ENCODE data around the gene ACAT1. TPM values are rescaled to one million over a fixed set of nuclear protein-coding genes. Genes with fewer than 3 reads are reported as not detected.

Gene ACAT1
- total RNA-seq, 1 experiment from 2014 or later = 97.5 TPM

- H3K36me3 ChIP-seq (ENCODE audit: control insufficient read depth, insufficient read depth, low read length) = peaks cover 29% of the 10 kb centered on the region
- TF ChIP-seq REST (IDR thresholded peaks at IDR 0.05; ENCODE audit: insufficient read depth in 1 of 2, low read depth in 2 of 2, low read length in 1 of 2) = no peak
- TF ChIP-seq SIN3A (IDR thresholded peaks at IDR 0.05; ENCODE audit: borderline replicate concordance, insufficient read depth, low read depth, low read length) = no peak
- TF ChIP-seq TCF7L2 (IDR thresholded peaks at IDR 0.05; ENCODE audit: low read depth, low read length) = no peak
- no peak for TF ChIP-seq POLR2AphosphoS5 (IDR thresholded peaks at IDR 0.05; ENCODE audit: low read depth, low read length)
- TF ChIP-seq CTCF (IDR thresholded peaks at IDR 0.05) = no peak
- in situ Hi-C loops (cut with HindIII; ENCODE audit: low pct_unique_long_range_greater_than_20kb, low sequenced_read_pairs) = no loop called here
- POLR2A ChIA-PET = no interaction called here
- no peak for DNase-seq (ENCODE audit: low read depth, low spot score)
- peaks cover 12% of the 10 kb centered on the region; the same call in 1 of the 2 replicates for H3K4me1 ChIP-seq (ENCODE audit: control insufficient read depth, insufficient read depth, low read length)
- BruUV-seq (replicated peaks) = no TSS peak
- no peak overlapping the region for H3K4me3 ChIP-seq (ENCODE audit: low read depth in 2 of 2, low read length in 2 of 2)
- no peaks in the 10 kb centered on the region for H3K9me3 ChIP-seq (ENCODE audit: control insufficient read depth, insufficient read depth, low read depth, low read length)
- ATAC-seq = no peak
- no peak overlapping the region for H3K27ac ChIP-seq (ENCODE audit: low read length)
- CTCF ChIA-PET = interaction anchor here (0.6 kb wide), 1 partner anchor 11 kb away, joined by 6 read pairs; no protein-coding TSS in a partner anchor
- intact Hi-C loops (cut with micrococcal nuclease; ENCODE audit: unreplicated experiment) = no loop called here
- no peaks in the 10 kb centered on the region for H3K27me3 ChIP-seq (ENCODE audit: control insufficient read depth, insufficient read depth, low read length)
Measured at GRCh38 chr11:108097179-108097578, 24.2 kb upstream of the ACAT1 start.

DNA sequence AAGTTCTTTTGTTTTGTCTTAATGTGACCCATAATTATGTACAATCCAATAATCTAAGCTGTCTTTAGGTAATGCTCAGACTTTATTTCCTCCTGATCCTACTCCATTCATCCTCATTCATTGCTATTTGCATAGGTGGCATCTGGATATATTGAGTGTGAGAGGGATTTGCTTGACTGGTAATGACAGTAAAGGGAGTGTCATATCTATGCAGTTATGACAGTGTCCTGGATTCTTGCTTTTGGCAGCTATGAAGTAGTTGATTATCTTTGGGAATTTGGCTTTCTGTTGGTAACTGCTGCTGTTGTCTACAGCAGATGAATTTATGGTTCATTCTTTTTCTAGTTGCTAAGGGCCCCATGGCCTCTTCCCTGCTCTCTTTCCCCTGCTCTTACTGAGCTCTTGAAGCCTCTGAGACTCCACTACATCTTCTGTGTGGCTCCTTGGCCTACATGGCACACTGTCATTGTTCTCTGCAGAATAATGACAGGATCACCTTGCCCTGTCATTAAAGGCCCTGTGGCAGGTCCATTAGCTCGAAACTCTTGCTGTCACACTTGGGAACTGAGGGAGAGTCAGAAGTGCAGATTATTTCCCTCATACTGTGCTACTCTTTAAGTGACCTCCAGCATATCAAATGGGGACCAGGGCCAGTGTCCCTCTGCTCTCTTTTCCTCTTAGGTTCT is 20.1 kb upstream of the ACAT1 start:
- no peak for DNase-seq (ENCODE audit: low read depth, low spot score)
- H3K27ac ChIP-seq (ENCODE audit: low read length) = no peak overlapping the region
- TF ChIP-seq SIN3A (IDR thresholded peaks at IDR 0.05; ENCODE audit: borderline replicate concordance, insufficient read depth, low read depth, low read length) (no peak), CTCF (IDR thresholded peaks at IDR 0.05) (no peak), TCF7L2 (IDR thresholded peaks at IDR 0.05; ENCODE audit: low read depth, low read length) (no peak), POLR2AphosphoS5 (IDR thresholded peaks at IDR 0.05; ENCODE audit: low read depth, low read length) (no peak), REST (IDR thresholded peaks at IDR 0.05; ENCODE audit: insufficient read depth in 1 of 2, low read depth in 2 of 2, low read length in 1 of 2) (no peak)
- CTCF ChIA-PET = no interaction called here
- intact Hi-C loops (cut with micrococcal nuclease; ENCODE audit: unreplicated experiment) = no loop called here
- peak; percentile 48; the same call in 1 of the 2 replicates for ATAC-seq
- BruUV-seq (replicated peaks) = no TSS peak
- in situ Hi-C loops (cut with HindIII; ENCODE audit: low pct_unique_long_range_greater_than_20kb, low sequenced_read_pairs) = no loop called here
- no peaks in the 10 kb centered on the region for H3K9me3 ChIP-seq (ENCODE audit: control insufficient read depth, insufficient read depth, low read depth, low read length)
- H3K4me1 ChIP-seq (ENCODE audit: control insufficient read depth, insufficient read depth, low read length) = no peaks in the 10 kb centered on the region
- H3K36me3 ChIP-seq (ENCODE audit: control insufficient read depth, insufficient read depth, low read length) = peaks cover 25% of the 10 kb centered on the region
- H3K27me3 ChIP-seq (ENCODE audit: control insufficient read depth, insufficient read depth, low read length) = no peaks in the 10 kb centered on the region
- POLR2A ChIA-PET = no interaction called here
- no peak overlapping the region for H3K4me3 ChIP-seq (ENCODE audit: low read depth in 2 of 2, low read length in 2 of 2)

Data from Panc1 (cell line).